ENCODE data around the gene SLC16A3.

SLC16A3 gene

GRCh38 chr17:82269882-82270500 is 41.1 kb downstream of the SLC16A3 start:
- POLR2A ChIA-PET, result interaction anchor here (0.9 to 3.2 kb wide), 5 partner anchors 13 to 31 kb away, joined by 3 to 22 read pairs (median 6); no protein-coding TSS in a partner anchor
- Histone ChIP-seq H3K4me3 (ENCODE audit: low read depth, low read length) (no peak overlapping the region), H3K4me1 (ENCODE audit: control insufficient read depth, insufficient read depth, low read length) (peaks cover 29% of the 10 kb centered on the region), H3K9me3 (ENCODE audit: control insufficient read depth, insufficient read depth, low read depth, low read length) (no peaks in the 10 kb centered on the region), H3K36me3 (ENCODE audit: control insufficient read depth in 2 of 2, insufficient read depth in 1 of 2, low read length in 2 of 2) (peaks cover 34 to 73% of the 10 kb centered on the region in 2 experiments), H3K27ac (ENCODE audit: extremely low read depth, low read depth, low read length) (0 out of 2 replicates have a peak overlapping the region, but pooled peaks have one; percentile 17)
- TF ChIP-seq TRIM28 (IDR thresholded peaks at IDR 0.05; ENCODE audit: borderline replicate concordance, low read length) (no peak), ZNF677 (tag by site-specific recombination; IDR thresholded peaks at IDR 0.05) (peak; percentile 67; the same call in 1 of the 2 replicates), SCRT1 (tag by site-specific recombination; IDR thresholded peaks at IDR 0.05; ENCODE audit: borderline replicate concordance) (0 out of 2 replicates have a peak, but pooled peaks have one; percentile 19), ZNF544 (tag by site-specific recombination; IDR thresholded peaks at IDR 0.05) (no peak), SCRT2 (tag by site-specific recombination; IDR thresholded peaks at IDR 0.05) (peak; percentile 62; the same call in 1 of the 2 replicates)
- TF ChIP-seq, protein P1, sequence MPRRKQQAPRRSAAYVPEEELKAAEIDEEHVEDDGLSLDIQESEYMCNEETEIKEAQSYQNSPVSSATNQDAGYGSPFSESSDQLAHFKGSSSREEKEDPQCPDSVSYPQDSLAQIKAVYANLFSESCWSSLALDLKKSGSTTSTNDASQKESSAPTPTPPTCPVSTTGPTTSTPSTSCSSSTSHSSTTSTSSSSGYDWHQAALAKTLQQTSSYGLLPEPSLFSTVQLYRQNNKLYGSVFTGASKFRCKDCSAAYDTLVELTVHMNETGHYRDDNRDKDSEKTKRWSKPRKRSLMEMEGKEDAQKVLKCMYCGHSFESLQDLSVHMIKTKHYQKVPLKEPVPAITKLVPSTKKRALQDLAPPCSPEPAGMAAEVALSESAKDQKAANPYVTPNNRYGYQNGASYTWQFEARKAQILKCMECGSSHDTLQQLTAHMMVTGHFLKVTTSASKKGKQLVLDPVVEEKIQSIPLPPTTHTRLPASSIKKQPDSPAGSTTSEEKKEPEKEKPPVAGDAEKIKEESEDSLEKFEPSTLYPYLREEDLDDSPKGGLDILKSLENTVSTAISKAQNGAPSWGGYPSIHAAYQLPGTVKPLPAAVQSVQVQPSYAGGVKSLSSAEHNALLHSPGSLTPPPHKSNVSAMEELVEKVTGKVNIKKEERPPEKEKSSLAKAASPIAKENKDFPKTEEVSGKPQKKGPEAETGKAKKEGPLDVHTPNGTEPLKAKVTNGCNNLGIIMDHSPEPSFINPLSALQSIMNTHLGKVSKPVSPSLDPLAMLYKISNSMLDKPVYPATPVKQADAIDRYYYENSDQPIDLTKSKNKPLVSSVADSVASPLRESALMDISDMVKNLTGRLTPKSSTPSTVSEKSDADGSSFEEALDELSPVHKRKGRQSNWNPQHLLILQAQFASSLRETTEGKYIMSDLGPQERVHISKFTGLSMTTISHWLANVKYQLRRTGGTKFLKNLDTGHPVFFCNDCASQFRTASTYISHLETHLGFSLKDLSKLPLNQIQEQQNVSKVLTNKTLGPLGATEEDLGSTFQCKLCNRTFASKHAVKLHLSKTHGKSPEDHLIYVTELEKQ (tag by site-specific recombination; IDR thresholded peaks at IDR 0.05; ENCODE audit: borderline replicate concordance), result no peak
- CTCF ChIA-PET, result interaction anchor here (0.6 kb wide), 1 partner anchor 173 kb away, joined by 3 read pairs; no protein-coding TSS in a partner anchor

GRCh38 chr17:82270651-82271050 is 41.8 kb downstream of the SLC16A3 start:
- H3K9me3 ChIP-seq (ENCODE audit: control insufficient read depth, insufficient read depth, low read depth, low read length), result no peaks in the 10 kb centered on the region
- no peak overlapping the region for H3K4me3 ChIP-seq (ENCODE audit: low read depth, low read length)
- POLR2A ChIA-PET, result no interaction called here
- peaks cover 28 to 67% of the 10 kb centered on the region in 2 experiments for H3K36me3 ChIP-seq (ENCODE audit: control insufficient read depth in 2 of 2, insufficient read depth in 1 of 2, low read length in 2 of 2)
- TF ChIP-seq ZSCAN4 (tag by site-specific recombination; IDR thresholded peaks at IDR 0.05), result no peak
- no peak for TF ChIP-seq INSM2 (tag by site-specific recombination; IDR thresholded peaks at IDR 0.05)
- TF ChIP-seq ZNF169 (tag by site-specific recombination; IDR thresholded peaks at IDR 0.05), result no peak
- no peak for TF ChIP-seq ZNF148 (tag by site-specific recombination; IDR thresholded peaks at IDR 0.05; ENCODE audit: borderline replicate concordance)
- TF ChIP-seq TCF7L2 (IDR thresholded peaks at IDR 0.05; ENCODE audit: borderline replicate concordance, low read depth, low read length), result no peak
- TF ChIP-seq KLF9 (tag by site-specific recombination; IDR thresholded peaks at IDR 0.05; ENCODE audit: low read depth), result no peak
- TF ChIP-seq ZFHX2 (tag by site-specific recombination; conservative IDR thresholded peaks at IDR 0.05), result no peak
- no peak for TF ChIP-seq PRDM1 (tag by site-specific recombination; IDR thresholded peaks at IDR 0.05)
- no peak for TF ChIP-seq OVOL3 (tag by site-specific recombination; IDR thresholded peaks at IDR 0.05)
- no peak for TF ChIP-seq ZNF404 (tag by site-specific recombination; IDR thresholded peaks at IDR 0.05)
- CTCF ChIA-PET, result interaction anchor here (0.6 kb wide), 1 partner anchor 174 kb away, joined by 3 read pairs; no protein-coding TSS in a partner anchor
- peaks cover 29% of the 10 kb centered on the region for H3K4me1 ChIP-seq (ENCODE audit: control insufficient read depth, insufficient read depth, low read length)
- 0 out of 2 replicates have a peak overlapping the region, but pooled peaks have one; percentile 17 for H3K27ac ChIP-seq (ENCODE audit: extremely low read depth, low read depth, low read length)

Measured in HEK293 (cell line).